HepG2 (cell line): ENCODE data around the gene POU2F1. TPM values are rescaled to one million over a fixed set of nuclear protein-coding genes. Genes with fewer than 3 reads are reported as not detected.
A peak's percentile ranks its signal among the peaks of the same experiment; 100 is the strongest.

ENCODE experiments used
- ATAC-seq: fragments of 200-7000 bp; cut with Tn5 transposase; 3 replicates; pipeline ENCODE4 v1.9.1; 2020; ENCODE audit warnings: mild to moderate bottlenecking, moderate library complexity
- BruUV-seq: library from RNA; stranded (reverse); fragments of 400-500 nt; replicated peaks from 2 replicates; lab custom pipeline; 2021; lab: Mats Ljungman, UMichigan
- CTCF ChIA-PET: fragments of 300-600 bp; formaldehyde crosslinking; extraction: SDS; loops from one replicate; lab custom pipeline; 2021; ENCODE audit warnings: low total read pairs, inconsistent platforms, low intra/inter-chr PET ratio; lab: Yijun Ruan, JAX
- POLR2A ChIA-PET: fragments of 350-600 bp; sonication (Branson Sonifier 250); formaldehyde crosslinking; loops from one replicate; lab custom pipeline; 2020; ENCODE audit warnings: antibody characterized with exemption, inconsistent platforms; lab: Yijun Ruan, JAX
- DNase-seq: peaks from one replicate; pipeline ENCODE4 v3.0.0-alpha.2; 2015; ENCODE audit warnings: low spot score
- FAIRE-seq: peaks from 3 replicates; lab custom pipeline; 2011; peaks lifted over from hg19 to GRCh38; lab: Jason Lieb, UNC
- H2AFZ ChIP-seq: one replicate; pipeline ENCODE4 v1.6.1; 2011; ENCODE audit warnings: low read length, inconsistent platforms
- H3K27ac ChIP-seq: fragments of 300-600 bp; 3 replicates; pipeline ENCODE4 v1.8.0; 2011; ENCODE audit warnings: mixed run types, mild to moderate bottlenecking, mixed read lengths, low read length, inconsistent platforms; ENCODE audit not compliant: insufficient read depth; ENCODE audit errors: extremely low read length
- H3K27me3 ChIP-seq, 2 experiments: fragments of 200-600 bp in 1 of 2; 2 replicates in 1 of 2; 3 replicates in 1 of 2; pipeline versions ENCODE4 v1.6.0 to v1.8.0; 2011; ENCODE audit warnings: low read length in 2 of 2, mild to moderate bottlenecking in 2 of 2, moderate library complexity in 2 of 2, inconsistent platforms in 1 of 2; ENCODE audit not compliant: insufficient read depth in 2 of 2, control insufficient read depth in 1 of 2
- H3K36me3 ChIP-seq, 2 experiments: fragments of 200-600 bp in 1 of 2; replicated peaks in 1 of 2; 2 replicates in 1 of 2; 3 replicates in 1 of 2; pipeline versions ENCODE4 v1.5.1 to v1.8.0; 2011; ENCODE audit warnings: low read length in 2 of 2, inconsistent platforms in 1 of 2; ENCODE audit not compliant: insufficient read depth in 2 of 2, control insufficient read depth in 1 of 2
- H3K4me1 ChIP-seq: 2 replicates; pipeline ENCODE4 v1.5.1; 2012; ENCODE audit warnings: low read length, inconsistent platforms; ENCODE audit not compliant: insufficient read depth
- H3K4me2 ChIP-seq: 2 replicates; pipeline ENCODE4 v1.6.0; 2011; ENCODE audit warnings: low read depth, low read length, inconsistent platforms
- H3K4me3 ChIP-seq, 3 experiments: fragments of 200-600 bp in 1 of 3; sonication (generic), shearing (Covaris generic) in 1 of 3; replicated peaks in 1 of 3; 2 replicates each; pipeline ENCODE4 v1.5.1; 2011 to 2016; ENCODE audit warnings: low read length in 3 of 3, inconsistent platforms in 2 of 3, low read depth in 2 of 3, mild to moderate bottlenecking in 2 of 3, control low read depth in 1 of 3, mixed read lengths in 1 of 3; ENCODE audit not compliant: insufficient read depth in 1 of 3
- H3K79me2 ChIP-seq: one replicate; pipeline ENCODE4 v1.6.1; 2011; ENCODE audit warnings: low read length, inconsistent platforms; ENCODE audit not compliant: insufficient read depth
- H3K9ac ChIP-seq: 2 replicates; pipeline ENCODE4 v1.6.0; 2011; ENCODE audit warnings: mild to moderate bottlenecking, low read depth, low read length, inconsistent platforms; ENCODE audit not compliant: insufficient read depth
- H3K9me3 ChIP-seq: 2 replicates; pipeline ENCODE4 v1.5.1; 2012; ENCODE audit warnings: mild to moderate bottlenecking, low read length
- H4K20me1 ChIP-seq: 2 replicates; pipeline ENCODE4 v1.6.0; 2011; ENCODE audit warnings: inconsistent platforms, mild to moderate bottlenecking, low read length, moderate library complexity; ENCODE audit not compliant: insufficient read depth
- FOSL2 ChIP-seq: sonication (generic); formaldehyde crosslinking; IDR thresholded peaks from 2 replicates; pipeline ENCODE4 v1.4.0; 2020; ENCODE audit warnings: missing genetic modification reagents
- HNF4A ChIP-seq: sonication (generic); formaldehyde crosslinking; IDR thresholded peaks from 2 replicates; pipeline ENCODE4 v1.4.0; 2020; ENCODE audit warnings: missing genetic modification reagents
- MIER2 ChIP-seq: IDR thresholded peaks from 2 replicates; pipeline ENCODE4 v1.6.1; 2016; ENCODE audit warnings: missing biosample characterization, missing genetic modification reagents
- MXD4 ChIP-seq: IDR thresholded peaks from 2 replicates; pipeline ENCODE4 v1.6.1; 2016; ENCODE audit warnings: mild to moderate bottlenecking, missing biosample characterization, missing genetic modification reagents
- PRDM10 ChIP-seq: sonication (generic); formaldehyde crosslinking; IDR thresholded peaks from 2 replicates; pipeline ENCODE4 v1.4.0; 2020; ENCODE audit warnings: low read depth, missing genetic modification reagents
- RAD21 ChIP-seq: fragments of 450-650 bp; formaldehyde crosslinking; IDR thresholded peaks from 2 replicates; pipeline ENCODE4 v1.5.0; 2020; ENCODE audit warnings: mild to moderate bottlenecking
- ZBTB3 ChIP-seq: sonication (generic); formaldehyde crosslinking; IDR thresholded peaks from 2 replicates; pipeline ENCODE4 v1.4.0; 2020; ENCODE audit warnings: low read depth, mild to moderate bottlenecking, moderate library complexity, missing genetic modification reagents, borderline replicate concordance
- ZNF331 ChIP-seq: sonication (generic); formaldehyde crosslinking; IDR thresholded peaks from 2 replicates; pipeline ENCODE4 v1.4.0; 2020; ENCODE audit warnings: missing genetic modification reagents
- ZNF597 ChIP-seq: sonication (generic); formaldehyde crosslinking; IDR thresholded peaks from 2 replicates; pipeline ENCODE4 v1.5.0; 2020; ENCODE audit warnings: missing genetic modification reagents
- WGBS: methylation state at CpG from one replicate; pipeline ENCODE4 v1.1.6; 2017; ENCODE audit warnings: low lambda C conversion rate; 5-methylcytosine and 5-hydroxymethylcytosine counted together
- in situ Hi-C: cut with HindIII; loops from 2 replicates; pipeline ENCODE4 v1.10.0; 2017; ENCODE audit warnings: low pct_unique_long_range_greater_than_20kb; ENCODE audit not compliant: extremely low pct_ligation_motif_present
- intact Hi-C: fragments of 100-400 bp; cut with micrococcal nuclease; formaldehyde crosslinking; loops from one replicate; pipeline ENCODE4 v1.10.0; 2022; ENCODE audit not compliant: unreplicated experiment
- polyA plus RNA-seq, 8 experiments: library from polyadenylated mRNA; depleted of rRNA in 3 of 8; stranded (reverse) in 7 of 8; unstranded in 1 of 8; fragments of >200 nt; fragmentation: Illumina TruSeq in 4 of 8; extraction: Trizol in 4 of 8; gene quantifications; 2 replicates each; pipeline versions ENCODE4 v1.2.1 to v1.2.3, GENCODE V29; 2011 to 2016; ENCODE audit warnings: low read depth in 4 of 8, missing spikeins in 1 of 8, mixed read lengths in 1 of 8; ENCODE audit not compliant: insufficient read depth in 1 of 8
- total RNA-seq, 5 experiments: library from RNA; depleted of rRNA; stranded (reverse); fragments of >200 nt; fragmentation: Illumina TruSeq; extraction: Trizol; gene quantifications; 2 replicates each; pipeline ENCODE4 v1.2.3, GENCODE V29; 2016; ENCODE audit warnings: low read depth in 1 of 5

Gene POU2F1
- total and polyA plus RNA-seq, 2 of the 13 experiments (the other 11 are each of a cell fraction or from before 2014, with no cell fraction given) = 10.2 to 13.0 TPM

GRCh38 chr1:167465743-167466142 lies 245.1 kb downstream of the POU2F1 start:
- FAIRE-seq = no peak
- no peaks in the 10 kb centered on the region for H4K20me1 ChIP-seq
- no peak overlapping the region for H3K4me3 ChIP-seq
- WGBS = 0% methylated on average over 1 of the region's 1 CpG
- H3K9me3 ChIP-seq = no peaks in the 10 kb centered on the region
- H3K9ac ChIP-seq = no peak overlapping the region
- H3K27ac ChIP-seq = no peak overlapping the region
- TF ChIP-seq ZNF597 (no peak), HNF4A (CRISPR knock-in tag) (peak; percentile 31; the same call in 1 of the 2 replicates), ZBTB3 (no peak), RAD21 (CRISPR knock-in tag) (no peak)
- TF ChIP-seq, all 625 proteins: peak for 1
- DNase-seq (peak; percentile 15), ATAC-seq (peak; percentile 40; the same call in 1 of the 3 replicates)
- Histone ChIP-seq H2AFZ (no peak overlapping the region), H3K4me2 (no peak overlapping the region), H3K27me3 (peaks cover 0 to 19% of the 10 kb centered on the region in 2 experiments; a peak in 2 of 5 replicates), H3K4me1 (peaks cover 7% of the 10 kb centered on the region; the same call in 1 of the 2 replicates), H3K79me2 (no peaks in the 10 kb centered on the region), H3K36me3 (no peaks in the 10 kb centered on the region)
- POLR2A ChIA-PET = no interaction called here
- intact Hi-C loops (no loop called here), in situ Hi-C loops (no loop called here)
- CTCF ChIA-PET = no interaction called here
- BruUV-seq = no TSS peak

- Histone ChIP-seq H3K9me3 (no peaks in the 10 kb centered on the region), H3K4me1 (peaks cover 7% of the 10 kb centered on the region; the same call in 1 of the 2 replicates), H3K27ac (no peak overlapping the region), H3K4me3 (no peak overlapping the region), H3K36me3 (no peaks in the 10 kb centered on the region), H3K9ac (no peak overlapping the region), H3K4me2 (no peak overlapping the region), H4K20me1 (no peaks in the 10 kb centered on the region), H3K27me3 (peaks cover 0 to 11% of the 10 kb centered on the region in 2 experiments; a peak in 2 of 5 replicates), H3K79me2 (no peaks in the 10 kb centered on the region), H2AFZ (no peak overlapping the region)
- no peak for TF ChIP-seq MIER2 (CRISPR knock-in tag)
- TF ChIP-seq MXD4 (CRISPR knock-in tag) = no peak
- TF ChIP-seq ZNF331 = peak; percentile 94
- TF ChIP-seq PRDM10 (CRISPR knock-in tag) = peak; percentile 42; the same call in 1 of the 2 replicates
- TF ChIP-seq FOSL2 = peak; percentile 39; the same call in 1 of the 2 replicates
- POLR2A ChIA-PET = no interaction called here
- intact Hi-C loops = no loop called here
- 53% methylated on average over 15 of the region's 15 CpGs for WGBS
- no TSS peak for BruUV-seq
- FAIRE-seq (no peak), DNase-seq (no peak), ATAC-seq (peak; percentile 82)
- in situ Hi-C loops = no loop called here
- CTCF ChIA-PET = no interaction called here
Measured at GRCh38 chr1:167467126-167467710, 246.5 kb downstream of the POU2F1 start.
